GM18907 (cell line): ENCODE measurements around the gene TMEM243.
A peak's percentile ranks its signal among the peaks of the same experiment; 100 is the strongest.

Experiments used
- ATAC-seq: cut with Tn5 transposase; IDR thresholded peaks from one replicate; pipeline ENCODE4 v1.9.1; 2021; ENCODE audit warnings: mild to moderate bottlenecking, moderate library complexity; ENCODE audit not compliant: unreplicated experiment

Gene TMEM243

DNA sequence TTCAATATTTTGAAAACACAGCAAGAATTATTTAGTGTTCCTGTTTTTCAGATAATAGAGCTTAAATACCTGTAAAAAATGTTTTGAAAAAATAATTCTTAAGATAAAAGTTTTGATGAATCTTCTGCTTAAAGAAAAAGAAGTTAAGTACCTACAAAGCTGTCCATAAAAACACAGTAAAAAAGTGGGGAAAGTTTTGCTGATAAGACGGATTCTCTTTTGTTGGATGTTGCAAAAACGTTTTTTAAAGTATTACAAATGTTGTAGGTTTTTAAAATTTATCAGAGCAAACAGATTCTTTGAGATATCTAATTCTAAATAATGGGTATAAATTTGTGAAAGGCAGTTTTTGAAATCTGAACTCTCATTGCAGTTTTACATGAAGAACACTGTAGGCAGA lies 55.1 kb downstream of the TMEM243 start:
- no peak for ATAC-seq

DNA sequence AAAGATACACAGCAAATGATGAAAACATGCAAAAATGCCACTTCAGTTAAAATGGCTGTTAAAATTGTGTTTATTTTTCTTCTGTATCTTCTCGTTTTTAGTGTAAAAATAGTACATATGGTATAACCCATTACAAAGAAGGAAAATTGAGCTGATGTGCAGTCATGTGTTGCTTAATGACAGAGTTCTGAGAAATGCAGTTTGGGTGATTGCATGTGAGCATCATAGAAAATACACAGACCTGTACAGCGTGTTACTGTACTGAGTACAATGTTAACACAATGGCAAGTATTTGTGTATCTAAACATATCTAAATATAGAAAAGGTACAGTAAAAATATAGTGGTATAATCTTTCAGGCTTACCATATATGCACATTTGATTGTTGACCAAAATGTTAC lies 60.0 kb downstream of the TMEM243 start:
- peak; percentile 35 for ATAC-seq

DNA sequence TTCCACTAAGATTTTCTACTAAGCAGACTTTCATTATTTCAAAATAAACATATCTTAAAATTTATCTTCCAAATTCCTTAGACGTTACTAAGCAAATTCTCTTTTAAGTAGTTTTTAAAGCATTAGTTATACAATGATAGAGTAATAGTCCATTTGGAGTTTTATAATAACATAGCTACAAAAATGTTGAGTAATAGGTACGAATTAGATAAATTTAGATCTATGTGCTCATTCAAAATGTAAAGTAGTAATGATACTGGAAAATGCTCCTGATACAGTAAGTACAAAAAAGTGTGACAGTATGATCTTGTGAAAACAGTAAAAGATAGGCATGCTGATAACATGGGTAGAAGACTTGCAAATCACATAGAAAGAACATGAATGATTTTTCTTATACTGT lies 62.8 kb downstream of the TMEM243 start:
- no peak for ATAC-seq

DNA sequence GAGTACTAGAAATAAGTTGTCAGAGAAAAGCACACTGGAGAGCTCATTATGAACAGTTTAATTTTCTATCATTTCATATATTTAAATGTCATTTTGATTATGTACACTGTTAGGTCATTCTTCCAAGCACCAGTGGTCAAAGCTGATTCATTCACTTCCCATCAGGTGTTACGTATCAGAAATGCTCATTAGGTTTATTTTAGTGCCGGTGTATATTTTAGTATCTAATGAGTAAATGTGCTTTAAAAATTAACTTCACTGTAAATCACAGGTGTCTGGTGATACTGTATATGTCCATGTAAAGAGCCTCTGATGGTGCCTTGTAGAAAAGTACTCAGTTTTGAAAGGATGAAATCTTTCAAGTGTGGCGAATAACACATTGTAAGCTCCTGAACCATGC lies 63.7 kb downstream of the TMEM243 start:
- no peak for ATAC-seq

DNA sequence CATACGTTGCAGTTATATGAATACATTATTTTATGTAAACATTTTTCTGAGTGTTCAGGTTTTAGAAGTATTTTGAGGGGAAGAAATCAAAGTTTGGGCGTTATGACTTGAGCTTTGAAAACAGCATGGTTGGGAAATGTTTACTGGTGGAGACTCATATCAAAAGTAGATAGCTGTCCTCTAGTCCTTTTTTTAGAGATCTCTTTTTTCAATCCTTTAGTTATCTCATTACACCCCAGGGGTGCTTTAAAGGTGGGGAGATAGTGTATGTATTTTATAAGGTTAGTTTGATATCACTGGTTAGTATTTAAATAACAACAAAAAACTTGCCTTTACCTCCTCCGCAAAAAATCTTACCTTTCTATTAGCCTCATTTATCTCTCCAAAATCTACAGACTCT lies 65.0 kb downstream of the TMEM243 start:
- no peak for ATAC-seq

DNA sequence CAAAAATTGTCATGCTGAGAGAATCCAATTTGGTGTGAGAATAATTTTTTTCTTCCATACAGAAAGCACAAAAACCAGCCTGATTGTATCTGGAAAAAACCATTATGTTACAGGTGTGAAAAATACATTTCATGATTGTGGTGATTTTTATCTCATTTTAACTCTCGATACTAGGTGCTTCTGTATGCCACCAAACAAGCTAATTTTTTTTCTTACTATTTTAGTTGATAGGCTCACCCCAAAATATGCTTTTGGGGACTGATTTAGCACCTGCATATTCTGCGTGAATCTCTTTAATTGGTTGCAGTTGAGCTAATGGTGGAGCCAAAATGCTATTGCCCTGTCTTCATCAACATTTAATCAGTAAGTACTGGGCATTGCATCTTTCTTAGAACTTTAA lies 65.4 kb downstream of the TMEM243 start:
- no peak for ATAC-seq

DNA sequence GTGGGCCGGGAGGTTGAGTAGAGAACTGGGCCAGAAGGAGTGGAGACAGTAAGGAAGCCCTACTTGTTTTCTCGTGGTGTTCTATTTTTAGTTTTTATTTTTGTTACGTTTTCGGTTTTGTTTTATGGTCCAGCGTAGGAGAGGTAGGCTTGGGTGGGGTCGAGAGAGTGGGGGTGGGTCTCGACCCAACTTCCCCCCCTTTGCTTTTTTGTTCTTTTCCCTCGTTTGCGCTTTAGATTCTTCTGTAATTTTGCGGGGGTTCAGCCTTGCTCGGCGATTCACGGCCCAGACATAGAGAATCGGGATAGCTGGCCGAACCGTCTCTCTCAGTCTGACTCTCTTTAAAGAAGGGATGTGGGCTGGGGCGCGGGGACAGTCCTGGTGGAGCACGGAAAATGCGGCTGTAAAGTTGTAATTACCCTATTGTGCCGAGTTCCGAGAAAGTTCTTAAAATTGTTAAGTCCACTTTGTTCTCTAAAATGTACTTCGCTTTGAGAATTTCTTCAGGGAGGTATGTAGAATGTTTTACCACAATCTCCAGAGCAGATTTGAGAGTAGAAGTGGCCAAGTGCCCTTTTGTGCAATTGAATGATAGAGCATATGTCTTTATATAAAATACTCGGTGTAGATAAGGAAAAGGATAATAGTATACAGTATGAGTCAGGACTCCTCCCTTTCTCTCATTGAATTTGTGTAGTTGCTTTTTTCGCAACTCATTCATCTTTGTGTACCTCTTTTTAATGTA lies 66.5 kb downstream of the TMEM243 start:
- peak; percentile 22 for ATAC-seq

DNA sequence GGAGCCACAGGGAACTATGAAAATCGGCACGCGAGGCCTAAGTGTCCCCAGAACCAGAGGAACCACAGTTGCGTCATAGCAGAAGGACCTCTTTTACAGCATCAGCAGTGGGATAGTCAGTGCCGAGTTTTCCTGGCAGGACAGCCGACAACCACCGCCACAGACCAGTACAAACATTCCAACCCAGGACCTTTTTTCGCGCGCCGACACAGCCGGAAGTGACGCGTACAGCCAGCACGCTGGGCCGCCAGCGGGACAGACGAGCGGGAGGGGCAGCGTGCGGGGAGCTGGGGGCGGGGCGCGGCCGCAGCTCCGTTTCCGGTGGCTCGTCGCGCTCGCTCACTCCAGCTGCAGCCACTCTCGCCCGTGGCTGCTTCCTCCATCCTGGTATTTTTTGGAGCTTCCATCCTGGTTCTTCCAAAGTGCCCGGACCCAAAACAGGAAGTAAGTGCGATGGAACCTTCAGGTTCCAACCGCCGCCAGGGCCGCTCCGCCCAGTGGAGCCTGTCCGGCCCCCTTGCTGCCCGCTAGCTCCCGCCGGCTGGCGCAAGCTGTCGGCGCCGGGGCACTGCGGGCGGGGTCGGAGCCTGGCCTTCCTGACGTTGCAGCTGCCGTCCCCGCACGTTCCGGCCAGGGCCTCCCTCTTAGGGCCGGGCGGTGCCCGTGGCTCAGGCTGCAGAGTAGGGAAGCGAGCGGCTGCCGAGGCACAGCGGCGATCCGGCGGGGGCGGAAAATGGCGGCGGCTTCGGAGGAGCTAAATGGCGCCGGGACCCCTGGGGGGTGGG lies 67.2 kb downstream of the TMEM243 start, which contains the start of gene DMTF1:
DMTF1 (plus strand) TSS at position 342 of the 785 bp plus-strand sequence. CDS start 12,489 bp downstream, outside the sequence.
- peak; percentile 86 for ATAC-seq

DNA sequence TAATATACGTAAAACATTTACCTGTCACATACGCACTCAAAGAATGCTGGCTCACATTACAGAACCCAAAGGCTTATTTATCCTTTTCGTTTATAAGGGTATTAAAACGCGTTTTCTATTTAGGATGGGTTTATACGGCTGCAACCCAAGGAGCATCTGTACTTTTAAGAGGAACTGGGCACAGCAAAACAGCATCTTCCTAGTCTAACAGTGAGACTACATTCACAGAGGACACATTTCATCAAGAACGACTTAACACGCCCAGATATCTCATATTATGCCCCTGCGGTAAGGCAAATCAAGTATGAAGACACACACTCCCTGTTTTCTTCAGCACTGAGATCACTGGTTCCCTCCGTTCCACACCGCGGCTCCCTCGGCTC lies 67.8 kb downstream of the TMEM243 start:
- ATAC-seq, result peak; percentile 44

DNA sequence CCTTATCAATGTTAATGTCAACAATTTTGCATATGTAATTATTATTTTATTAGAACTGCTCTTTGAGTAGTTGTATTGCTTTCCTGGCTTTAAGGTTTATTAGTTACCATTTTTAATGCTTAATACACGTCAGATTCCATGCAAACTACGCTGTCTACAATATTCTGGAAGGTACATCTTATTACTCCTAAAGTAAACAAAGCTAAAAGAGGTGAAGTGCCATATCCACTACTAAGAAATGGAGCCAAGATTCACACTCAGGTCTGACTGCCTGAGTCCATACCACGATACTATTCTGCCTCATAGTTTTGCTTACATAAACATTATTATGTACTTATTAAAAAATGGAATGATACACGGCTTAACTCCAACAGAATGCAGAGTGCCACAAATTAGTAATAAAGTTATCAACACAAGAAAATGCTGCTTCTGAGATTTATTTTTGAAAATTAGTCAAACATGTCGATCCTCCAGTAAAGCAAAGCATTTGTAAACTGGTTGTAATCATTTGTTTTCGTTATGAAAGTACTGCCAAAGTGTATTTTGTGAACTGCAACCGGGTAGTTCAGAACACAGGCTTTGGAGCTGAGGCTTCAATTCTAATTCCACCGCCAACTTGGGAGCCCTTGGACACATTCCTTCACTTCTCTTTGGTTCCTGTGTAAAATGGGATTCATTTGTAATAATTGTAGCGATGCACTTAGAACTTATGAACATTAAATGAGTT lies 68.4 kb downstream of the TMEM243 start:
- ATAC-seq, result no peak

DNA sequence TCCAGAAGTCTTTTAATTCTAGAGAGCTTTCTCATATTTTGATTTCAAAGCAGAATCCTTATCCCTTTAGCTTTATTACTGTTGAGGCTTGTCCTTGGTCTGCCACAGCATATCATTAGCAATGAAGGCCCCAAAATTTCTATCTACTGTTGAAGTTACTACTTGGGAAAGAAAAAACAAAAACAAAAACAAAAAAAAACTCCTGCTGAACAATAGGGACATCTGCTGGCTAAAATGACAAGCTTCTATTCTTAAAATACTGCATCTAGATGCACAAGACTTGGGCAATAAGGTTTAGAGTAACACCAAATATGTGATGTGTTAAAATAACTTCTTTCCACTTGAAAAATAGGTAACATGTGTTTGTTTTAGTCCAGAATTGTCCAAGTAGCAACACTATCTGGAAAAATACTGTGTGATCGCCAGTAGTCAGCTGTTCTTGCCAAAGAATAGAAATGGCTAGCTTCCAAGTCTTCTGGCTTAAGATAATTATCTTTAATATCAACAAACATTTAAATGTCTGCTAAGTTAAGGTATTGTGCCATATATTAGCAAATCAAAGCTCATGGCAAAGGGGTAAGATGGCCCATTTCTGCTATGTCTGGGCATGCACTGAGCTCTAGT lies 71.1 kb downstream of the TMEM243 start:
- no peak for ATAC-seq

DNA sequence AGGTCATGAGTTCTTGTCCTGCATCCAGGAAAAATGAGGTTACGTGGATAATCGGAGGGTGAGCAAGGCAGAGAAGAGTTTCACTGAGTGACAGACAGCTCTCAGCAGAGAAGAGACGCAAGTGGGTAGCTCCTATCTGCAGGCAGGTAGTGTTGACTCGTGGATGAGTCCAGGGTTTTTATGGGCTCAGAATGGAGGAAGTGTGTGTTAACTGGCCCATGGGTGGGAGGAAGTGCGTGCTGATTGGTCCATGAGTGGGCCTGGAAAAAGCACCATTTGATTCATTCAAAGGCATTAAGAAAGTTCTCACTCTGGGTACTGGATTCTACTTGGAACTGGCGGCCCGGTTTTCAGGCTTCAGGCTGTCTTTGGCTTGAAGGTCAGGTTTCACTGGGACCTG lies 72.0 kb downstream of the TMEM243 start:
- no peak for ATAC-seq

DNA sequence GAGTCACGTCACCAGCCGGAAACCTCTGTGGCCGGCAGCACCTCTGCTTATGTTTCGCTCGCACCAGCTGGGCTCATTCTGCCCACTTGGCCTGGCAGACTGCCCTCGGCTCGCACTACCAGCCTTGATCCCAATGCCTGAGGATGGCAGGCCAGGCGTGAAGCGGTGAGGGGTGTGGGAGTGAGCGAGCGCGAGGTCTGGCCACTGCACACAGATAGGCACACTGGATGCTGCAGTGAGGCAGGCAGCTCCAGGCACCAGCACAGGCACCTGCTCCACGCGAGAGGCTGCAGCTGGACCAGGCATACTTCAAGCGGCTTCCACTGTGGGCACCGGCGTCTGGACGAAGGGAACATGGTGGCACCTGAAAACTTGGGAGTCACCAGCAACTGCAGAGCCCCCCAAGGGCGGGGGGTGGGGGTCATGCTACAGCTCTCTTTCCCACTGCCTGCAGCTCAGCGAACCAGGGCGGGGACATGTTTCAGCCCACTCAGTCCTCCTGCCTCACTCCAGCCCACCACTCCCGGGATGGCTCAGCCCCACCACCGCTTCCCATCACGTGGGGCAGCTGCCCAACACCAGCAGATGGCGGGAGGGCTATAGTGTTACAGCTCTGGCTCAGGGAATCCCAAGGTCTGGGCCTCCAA lies 72.7 kb downstream of the TMEM243 start:
- no peak for ATAC-seq
